K562 (cell line): ENCODE results near the gene BMP2K. TPM values are rescaled to one million over a fixed set of nuclear protein-coding genes. Genes with fewer than 3 reads are reported as not detected.
A peak's percentile ranks its signal among the peaks of the same experiment; 100 is the strongest.

Source experiments
- BCOR ChIP-seq: fragments of 450-650 bp; IDR thresholded peaks from 2 replicates; pipeline ENCODE4 v1.6.1; 2016
- GATAD2B ChIP-seq: fragments of 450-650 bp; IDR thresholded peaks from 2 replicates; pipeline ENCODE4 v1.6.1; 2017; ENCODE audit warnings: mild to moderate bottlenecking, borderline replicate concordance
- HNRNPK ChIP-seq: fragments of 200-400 bp; formaldehyde crosslinking; IDR thresholded peaks from one replicate; pipeline ENCODE4 v1.6.1; 2018; ENCODE audit warnings: mild to moderate bottlenecking, low read depth, low read length; ENCODE audit not compliant: poor library complexity, severe bottlenecking
- MEF2D ChIP-seq: conservative IDR thresholded peaks from 2 replicates; pipeline ENCODE4 v1.6.1; 2016; ENCODE audit warnings: low read depth, missing genetic modification characterization, missing compliant biosample characterization
- MXI1 ChIP-seq: IDR thresholded peaks from 2 replicates; pipeline ENCODE4 v1.6.1; 2011; ENCODE audit warnings: low read depth, mild to moderate bottlenecking, improper control_type of control experiment, low read length
- NFE2 ChIP-seq: IDR thresholded peaks from 2 replicates; pipeline ENCODE4 v1.6.1; 2014; ENCODE audit warnings: antibody characterized with exemption, low read depth
- NONO ChIP-seq, 2 experiments: fragments of 200-400 bp in 1 of 2; fragments of 450-650 bp in 1 of 2; formaldehyde crosslinking in 1 of 2; IDR thresholded peaks; 2 replicates each; pipeline ENCODE4 v1.6.1; 2017; ENCODE audit warnings: low read depth in 2 of 2, mild to moderate bottlenecking in 2 of 2, moderate library complexity in 2 of 2, low read length in 1 of 2
- NR2C2 ChIP-seq, 2 experiments: fragments of 200-800 bp in 1 of 2; sonication (Bioruptor generic) in 1 of 2; sonication (generic) in 1 of 2; formaldehyde crosslinking in 1 of 2; IDR thresholded peaks; 2 replicates each; pipeline versions ENCODE4 v1.6.1 to v1.8.0; 2016 to 2022; ENCODE audit warnings: mild to moderate bottlenecking in 1 of 2, missing compliant biosample characterization in 1 of 2, missing genetic modification characterization in 1 of 2, missing genetic modification reagents in 1 of 2
- RCOR1 ChIP-seq, 2 experiments: IDR thresholded peaks; 2 replicates each; pipeline ENCODE4 v1.6.1; 2012; ENCODE audit warnings: low read depth in 2 of 2, low read length in 2 of 2, borderline replicate concordance in 1 of 2, improper control_type of control experiment in 1 of 2
- SAP30 ChIP-seq: fragments of 200-600 bp; sonication (generic); IDR thresholded peaks from 2 replicates; pipeline ENCODE4 v1.6.1; 2012; ENCODE audit warnings: borderline replicate concordance, low read depth, mild to moderate bottlenecking, moderate library complexity, low read length, control low read depth, inconsistent platforms; ENCODE audit not compliant: insufficient read depth, poor library complexity, severe bottlenecking
- U2AF1 ChIP-seq: fragments of 200-400 bp; formaldehyde crosslinking; optimal IDR thresholded peaks from 2 replicates; pipeline ENCODE3; 2017; ENCODE audit warnings: mild to moderate bottlenecking, low read depth, low read length, moderate library complexity
- ZBTB1 ChIP-seq: sonication (generic); formaldehyde crosslinking; IDR thresholded peaks from 2 replicates; pipeline ENCODE4 v1.8.1; 2023; ENCODE audit warnings: missing genetic modification reagents, low read depth, mild to moderate bottlenecking, borderline replicate concordance
- ZBTB7A ChIP-seq: IDR thresholded peaks from 2 replicates; pipeline ENCODE4 v1.6.1; 2011; ENCODE audit warnings: low read depth, mild to moderate bottlenecking, low read length, moderate library complexity, borderline replicate concordance; ENCODE audit not compliant: control insufficient read depth
- ZNF212 ChIP-seq: fragments of 450-650 bp; formaldehyde crosslinking; IDR thresholded peaks from 2 replicates; pipeline ENCODE4 v1.4.0; 2020; ENCODE audit warnings: mild to moderate bottlenecking
- polyA plus RNA-seq, 8 experiments: library from polyadenylated mRNA; depleted of rRNA in 4 of 8; stranded (reverse) in 5 of 8; unstranded in 3 of 8; fragments of >200 nt; fragmentation: Nextera tagmentation in 2 of 8; fragmentation: Illumina TruSeq in 1 of 8; extraction: Ambion mirVana in 2 of 8; extraction: Trizol in 1 of 8; gene quantifications; 2 replicates each; pipeline versions ENCODE4 v1.2.1 to v1.2.3, GENCODE V29; 2011 to 2014; ENCODE audit warnings: inconsistent platforms in 1 of 8, missing spikeins in 1 of 8
- total RNA-seq, 7 experiments: library from RNA; depleted of rRNA in 6 of 7; stranded (reverse); fragments of >200 nt in 6 of 7; fragmentation: Illumina TruSeq in 2 of 7; extraction: Trizol in 2 of 7; gene quantifications; 2 replicates each; pipeline versions ENCODE4 v1.2.1 to v1.2.3, GENCODE V29; 2011 to 2021; ENCODE audit warnings: low replicate concordance in 1 of 7
- TF ChIP-seq, protein P1 (sequence below), 2 experiments: IDR thresholded peaks; 2 replicates each; pipeline ENCODE4 v1.6.1; 2011; ENCODE audit warnings: borderline replicate concordance in 1 of 2, control low read depth in 1 of 2, low read depth in 1 of 2, low read length in 1 of 2, mild to moderate bottlenecking in 1 of 2, mixed read lengths in 1 of 2, moderate library complexity in 1 of 2; ENCODE audit not compliant: insufficient read depth in 1 of 2, insufficient read length in 1 of 2, poor library complexity in 1 of 2, severe bottlenecking in 1 of 2; ENCODE audit errors: extremely low read depth in 1 of 2
- TF ChIP-seq, protein P2 (sequence below), 3 experiments: fragments of 200-800 bp in 1 of 3; sonication (Bioruptor generic) in 1 of 3; sonication (generic) in 1 of 3; formaldehyde crosslinking in 1 of 3; IDR thresholded peaks; 2 replicates each; pipeline versions ENCODE4 v1.6.1 to v1.8.0; 2016 to 2022; ENCODE audit warnings: mild to moderate bottlenecking in 2 of 3, missing compliant biosample characterization in 2 of 3, missing genetic modification characterization in 2 of 3, missing genetic modification reagents in 1 of 3
- TF ChIP-seq, protein P3 (sequence below), 2 experiments: fragments of 150-350 bp in 1 of 2; IDR thresholded peaks; 2 replicates each; pipeline ENCODE4 v1.6.1; 2012 to 2016; ENCODE audit warnings: low read depth in 2 of 2, low read length in 2 of 2, mild to moderate bottlenecking in 1 of 2, moderate library complexity in 1 of 2

Gene BMP2K
- total and polyA plus RNA-seq, 9 of the 15 experiments (the other 6 are each of a cell fraction or from before 2014, with no cell fraction given): 17.0 to 217 (median 104) TPM

- TF ChIP-seq NR2C2 (CRISPR knock-in tag; IDR thresholded peaks at IDR 0.05) (no peak), NR2C2 (tag; IDR thresholded peaks at IDR 0.05) (peak; percentile 2; the same call in 1 of the 2 replicates), SAP30 (peak; percentile 10), NONO (IDR thresholded peaks at IDR 0.05; ENCODE audit: low read depth in 2 of 2, low read length in 1 of 2) (0 out of 4 replicates have a peak, but pooled peaks of 1 of the 2 experiments have one; percentile 50), BCOR (no peak), GATAD2B (peak; percentile 77; the same call in 1 of the 2 replicates), MXI1 (no peak), U2AF1 (no peak), NFE2 (no peak), ZBTB7A (peak; percentile 95), HNRNPK (peak; percentile 12), MEF2D (tag) (no peak), RCOR1 (IDR thresholded peaks at IDR 0.05; ENCODE audit: borderline replicate concordance in 1 of 2, low read depth in 2 of 2, low read length in 2 of 2) (0 out of 4 replicates have a peak, but pooled peaks of 1 of the 2 experiments have one; percentile 18), ZBTB1 (peak; percentile 96), ZNF212 (CRISPR knock-in tag) (no peak)
- TF ChIP-seq, protein P1, sequence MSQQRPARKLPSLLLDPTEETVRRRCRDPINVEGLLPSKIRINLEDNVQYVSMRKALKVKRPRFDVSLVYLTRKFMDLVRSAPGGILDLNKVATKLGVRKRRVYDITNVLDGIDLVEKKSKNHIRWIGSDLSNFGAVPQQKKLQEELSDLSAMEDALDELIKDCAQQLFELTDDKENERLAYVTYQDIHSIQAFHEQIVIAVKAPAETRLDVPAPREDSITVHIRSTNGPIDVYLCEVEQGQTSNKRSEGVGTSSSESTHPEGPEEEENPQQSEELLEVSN (IDR thresholded peaks at IDR 0.05; ENCODE audit: borderline replicate concordance in 1 of 2, extremely low read depth in 1 of 2, insufficient read depth in 1 of 2, insufficient read length in 1 of 2, low read depth in 1 of 2, low read length in 1 of 2, poor library complexity in 1 of 2, severe bottlenecking in 1 of 2): peak in 1 of 2 experiments; percentile 38
- TF ChIP-seq, protein P2, sequence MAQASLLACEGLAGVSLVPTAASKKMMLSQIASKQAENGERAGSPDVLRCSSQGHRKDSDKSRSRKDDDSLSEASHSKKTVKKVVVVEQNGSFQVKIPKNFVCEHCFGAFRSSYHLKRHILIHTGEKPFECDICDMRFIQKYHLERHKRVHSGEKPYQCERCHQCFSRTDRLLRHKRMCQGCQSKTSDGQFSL (CRISPR knock-in tag; IDR thresholded peaks at IDR 0.05): peak; percentile 96
- TF ChIP-seq, protein P2 (tag; IDR thresholded peaks at IDR 0.05): peak in 1 of 2 experiments; percentile 16; a peak in 1 of 4 replicates
- TF ChIP-seq, protein P3, sequence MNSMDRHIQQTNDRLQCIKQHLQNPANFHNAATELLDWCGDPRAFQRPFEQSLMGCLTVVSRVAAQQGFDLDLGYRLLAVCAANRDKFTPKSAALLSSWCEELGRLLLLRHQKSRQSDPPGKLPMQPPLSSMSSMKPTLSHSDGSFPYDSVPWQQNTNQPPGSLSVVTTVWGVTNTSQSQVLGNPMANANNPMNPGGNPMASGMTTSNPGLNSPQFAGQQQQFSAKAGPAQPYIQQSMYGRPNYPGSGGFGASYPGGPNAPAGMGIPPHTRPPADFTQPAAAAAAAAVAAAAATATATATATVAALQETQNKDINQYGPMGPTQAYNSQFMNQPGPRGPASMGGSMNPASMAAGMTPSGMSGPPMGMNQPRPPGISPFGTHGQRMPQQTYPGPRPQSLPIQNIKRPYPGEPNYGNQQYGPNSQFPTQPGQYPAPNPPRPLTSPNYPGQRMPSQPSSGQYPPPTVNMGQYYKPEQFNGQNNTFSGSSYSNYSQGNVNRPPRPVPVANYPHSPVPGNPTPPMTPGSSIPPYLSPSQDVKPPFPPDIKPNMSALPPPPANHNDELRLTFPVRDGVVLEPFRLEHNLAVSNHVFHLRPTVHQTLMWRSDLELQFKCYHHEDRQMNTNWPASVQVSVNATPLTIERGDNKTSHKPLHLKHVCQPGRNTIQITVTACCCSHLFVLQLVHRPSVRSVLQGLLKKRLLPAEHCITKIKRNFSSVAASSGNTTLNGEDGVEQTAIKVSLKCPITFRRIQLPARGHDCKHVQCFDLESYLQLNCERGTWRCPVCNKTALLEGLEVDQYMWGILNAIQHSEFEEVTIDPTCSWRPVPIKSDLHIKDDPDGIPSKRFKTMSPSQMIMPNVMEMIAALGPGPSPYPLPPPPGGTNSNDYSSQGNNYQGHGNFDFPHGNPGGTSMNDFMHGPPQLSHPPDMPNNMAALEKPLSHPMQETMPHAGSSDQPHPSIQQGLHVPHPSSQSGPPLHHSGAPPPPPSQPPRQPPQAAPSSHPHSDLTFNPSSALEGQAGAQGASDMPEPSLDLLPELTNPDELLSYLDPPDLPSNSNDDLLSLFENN (IDR thresholded peaks at IDR 0.05; ENCODE audit: low read depth in 2 of 2, low read length in 2 of 2): no peak
Measured at GRCh38 chr4:78776079-78776728, at the start of gene BMP2K (continued).
